Urinary bladder (tissue), 4 donors: ENCODE measurements around the gene ZBTB48. TPM values are rescaled to one million over a fixed set of nuclear protein-coding genes. Genes with fewer than 3 reads are reported as not detected.

ENCODE experiments used
- DNase-seq: peaks from one replicate; pipeline ENCODE4 v3.0.0-alpha.2; 2015; ENCODE audit errors: extremely low spot score
- H3K27ac ChIP-seq: one replicate; pipeline ENCODE4 v1.5.1; 2013; ENCODE audit warnings: low read depth, mild to moderate bottlenecking, moderate library complexity
- H3K36me3 ChIP-seq: one replicate; pipeline ENCODE4 v1.6.1; 2013; ENCODE audit warnings: mild to moderate bottlenecking, moderate library complexity; ENCODE audit not compliant: insufficient read depth
- H3K4me1 ChIP-seq: one replicate; pipeline ENCODE4 v1.6.1; 2013; ENCODE audit warnings: mild to moderate bottlenecking, moderate library complexity; ENCODE audit not compliant: insufficient read depth
- H3K4me3 ChIP-seq: one replicate; pipeline ENCODE4 v1.5.1; 2013; ENCODE audit warnings: low read depth, low read length
- whole genome bisulfite sequencing: extraction: QIAGEN DNeasy Blood & Tissue Kit; methylation state at CpG from one replicate; pipeline ENCODE4 v1.1.7; 2013; 5-methylcytosine and 5-hydroxymethylcytosine counted together
- polyA plus RNA-seq: library from polyadenylated mRNA; stranded (reverse); fragments of 200-250 nt; gene quantifications from one replicate; pipeline ENCODE4 v1.2.3, GENCODE V29; 2013
- total RNA-seq: library from RNA; depleted of rRNA; stranded (reverse); fragments of >200 nt; gene quantifications from one replicate; pipeline ENCODE4 v1.2.3, GENCODE V29; 2014
- donor health status: healthy with polysubstance abuse.
- donor health status: healthy.

The ZBTB48 gene
- total RNA-seq, result 19.6 TPM
- 32.2 TPM for polyA plus RNA-seq

- H3K27ac ChIP-seq, result peak within 1 kb of the TSS; percentile 91
- H3K4me1 ChIP-seq, result peaks cover 2% of the 10 kb centered on the region
- WGBS, result 11% methylated on average over 58 of the region's 58 CpGs
- DNase-seq, result peak; percentile 95
- H3K4me3 ChIP-seq, result peak within 1 kb of the TSS; percentile 72
- H3K36me3 ChIP-seq, result no peaks in the 10 kb centered on the region
These were observed at the start of gene ZBTB48 for GRCh38 chr1:6579374-6580118. Gene ZBTB48, plus strand, starts transcription at chr1:6579994. Its CDS starts 616 bp downstream, at chr1:6580610.

- no peak overlapping the region for H3K4me3 ChIP-seq
- no peak for DNase-seq
- no peak overlapping the region for H3K27ac ChIP-seq
- H3K4me1 ChIP-seq, result no peaks in the 10 kb centered on the region
- H3K36me3 ChIP-seq, result peaks cover 3% of the 10 kb centered on the region
- WGBS, result 97% methylated on average over 13 of the region's 13 CpGs
These were observed 49.2 kb upstream of the ZBTB48 start for GRCh38 chr1:6530504-6531160.

DNA sequence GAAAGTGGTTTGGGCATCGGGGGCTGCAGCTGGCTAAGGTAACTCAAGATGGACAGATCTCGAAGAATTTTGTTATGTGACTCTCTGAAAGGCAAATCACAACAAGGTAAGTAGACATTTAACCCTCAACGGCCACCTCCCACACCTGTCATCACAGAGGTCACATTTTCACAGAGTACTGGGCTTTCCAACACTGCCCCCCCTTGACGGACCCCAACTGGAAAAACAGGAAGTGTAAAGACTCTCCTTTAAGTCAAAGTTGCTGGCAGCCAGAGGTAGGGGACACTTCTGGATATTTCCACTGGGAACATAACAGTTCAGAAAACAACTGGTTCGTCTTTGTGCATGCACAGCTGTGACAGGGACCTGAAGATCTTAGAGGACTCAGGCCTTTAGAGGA is 47.8 kb upstream of the ZBTB48 start:
- DNase-seq, result no peak
- peaks cover 3% of the 10 kb centered on the region for H3K36me3 ChIP-seq
- 90% methylated on average over 5 of the region's 5 CpGs for WGBS

GRCh38 chr1:6534248-6534822 is 45.5 kb upstream of the ZBTB48 start:
- Histone ChIP-seq H3K4me1 (no peaks in the 10 kb centered on the region), H3K36me3 (peaks cover 3% of the 10 kb centered on the region), H3K4me3 (no peak overlapping the region), H3K27ac (no peak overlapping the region)
- DNase-seq, result no peak
- WGBS, result 89% methylated on average over 8 of the region's 8 CpGs

More for the DNA sequence above, 47.8 kb upstream of the ZBTB48 start:
- H3K27ac ChIP-seq, result no peak overlapping the region
- H3K4me1 ChIP-seq, result no peaks in the 10 kb centered on the region
- H3K4me3 ChIP-seq, result no peak overlapping the region

- 92% methylated on average over 4 of the region's 4 CpGs for WGBS
- no peak for DNase-seq
- H3K36me3 ChIP-seq, result peaks cover 3% of the 10 kb centered on the region
These were observed 44.6 kb upstream of the ZBTB48 start for GRCh38 chr1:6535214-6535613.

DNA sequence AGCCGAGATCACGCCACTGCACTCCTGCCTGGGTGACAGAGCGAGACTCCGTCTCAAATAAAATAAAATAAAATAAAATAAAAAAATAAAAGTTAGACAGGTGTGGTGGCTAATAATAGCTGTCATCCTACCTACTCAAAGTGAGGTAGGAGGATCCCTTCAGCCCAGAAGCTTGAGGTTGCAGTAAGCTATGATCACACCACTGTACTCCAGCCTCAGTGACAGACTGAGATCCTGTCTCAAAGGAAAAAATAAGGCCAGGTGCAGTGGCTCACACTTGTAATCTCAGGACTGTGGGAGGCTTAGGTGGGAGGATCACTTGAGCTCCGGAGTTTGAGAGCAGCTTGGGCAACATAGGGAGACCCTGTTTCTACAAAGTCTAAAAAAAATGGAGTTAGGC is 43.5 kb upstream of the ZBTB48 start:
- Histone ChIP-seq H3K36me3 (peaks cover 3% of the 10 kb centered on the region), H3K4me1 (no peaks in the 10 kb centered on the region), H3K4me3 (no peak overlapping the region), H3K27ac (no peak overlapping the region)
- WGBS, result 91% methylated on average over 5 of the region's 5 CpGs
- no peak for DNase-seq

More at GRCh38 chr1:6535214-6535613, 44.6 kb upstream of the ZBTB48 start:
- Histone ChIP-seq H3K27ac (no peak overlapping the region), H3K4me3 (no peak overlapping the region), H3K4me1 (no peaks in the 10 kb centered on the region)

- 60% methylated on average over 3 of the region's 3 CpGs for WGBS
- DNase-seq, result no peak
- H3K27ac ChIP-seq, result no peak overlapping the region
- no peak overlapping the region for H3K4me3 ChIP-seq
- H3K4me1 ChIP-seq, result no peaks in the 10 kb centered on the region
- no peaks in the 10 kb centered on the region for H3K36me3 ChIP-seq
These were observed 40.8 kb upstream of the ZBTB48 start for GRCh38 chr1:6538956-6539355.

DNA sequence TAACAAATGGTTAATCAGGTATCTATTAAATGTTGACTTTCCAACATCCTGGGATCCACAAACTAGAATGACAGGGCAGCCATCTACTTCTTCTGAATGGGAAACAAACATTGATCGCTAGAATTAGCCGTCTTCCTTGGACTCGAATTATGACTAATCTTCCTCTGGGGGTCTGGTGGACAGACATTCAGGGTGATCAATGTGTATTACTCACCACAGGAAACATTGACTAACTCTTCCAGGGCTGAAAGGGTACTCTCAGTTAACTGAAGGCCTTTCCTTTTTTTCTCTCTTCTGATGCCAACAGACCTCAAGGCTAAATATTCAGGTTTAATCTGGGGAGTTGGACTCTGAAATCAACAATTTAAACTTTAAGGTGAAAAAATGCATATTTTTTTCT is 35.0 kb upstream of the ZBTB48 start:
- no peak overlapping the region for H3K4me3 ChIP-seq
- H3K36me3 ChIP-seq, result no peaks in the 10 kb centered on the region
- no peaks in the 10 kb centered on the region for H3K4me1 ChIP-seq
- WGBS, result 82% methylated on average over 3 of the region's 3 CpGs
- DNase-seq, result no peak
- no peak overlapping the region for H3K27ac ChIP-seq

DNA sequence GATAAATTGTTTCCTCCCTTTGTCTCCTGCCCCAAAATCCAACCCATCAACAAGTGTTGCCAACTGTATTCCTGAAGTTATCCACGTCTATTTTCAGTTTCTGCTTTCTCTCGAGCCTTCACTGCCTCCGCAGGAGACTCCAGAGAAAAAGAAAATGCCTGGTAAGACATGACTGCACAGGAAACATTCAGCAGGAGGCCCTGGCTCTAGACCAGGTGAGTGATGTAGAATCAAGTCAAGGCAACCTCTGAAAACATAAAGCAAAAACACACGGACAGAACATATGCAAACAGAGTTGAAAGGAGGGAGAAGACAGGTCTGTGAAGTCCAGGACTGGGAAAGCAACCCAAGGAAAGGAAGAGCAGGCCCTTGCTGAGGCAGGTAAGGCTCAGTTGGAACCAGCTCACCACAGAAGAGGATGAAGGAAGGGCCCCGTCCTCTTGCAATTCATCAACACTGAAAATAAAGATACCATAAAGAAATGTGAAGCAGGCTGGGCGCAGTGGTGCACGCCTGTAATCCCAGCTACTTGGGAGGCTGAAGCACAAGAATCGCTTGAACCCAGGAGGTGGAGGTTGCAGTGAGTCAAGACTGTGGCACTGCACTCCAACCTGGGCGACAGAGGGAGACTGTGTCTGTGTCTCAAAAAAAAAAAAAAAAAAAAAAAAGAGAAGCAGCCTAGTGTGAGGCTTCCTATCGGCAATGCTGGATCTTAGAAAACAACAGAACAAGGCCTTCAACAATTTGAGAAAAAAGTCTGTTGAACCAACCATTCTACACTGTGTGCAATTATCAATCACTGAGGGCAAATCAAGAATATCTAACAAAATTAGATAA is 34.3 kb upstream of the ZBTB48 start:
- Histone ChIP-seq H3K4me1 (no peaks in the 10 kb centered on the region), H3K4me3 (no peak overlapping the region), H3K36me3 (peaks cover 2% of the 10 kb centered on the region), H3K27ac (no peak overlapping the region)
- 73% methylated on average over 10 of the region's 10 CpGs for WGBS
- no peak for DNase-seq

GRCh38 chr1:6546326-6546725 is 33.5 kb upstream of the ZBTB48 start:
- Histone ChIP-seq H3K36me3 (peaks cover 2% of the 10 kb centered on the region), H3K4me3 (no peak overlapping the region), H3K27ac (no peak overlapping the region), H3K4me1 (no peaks in the 10 kb centered on the region)
- DNase-seq, result no peak
- WGBS, result 71% methylated on average over 5 of the region's 5 CpGs

DNA sequence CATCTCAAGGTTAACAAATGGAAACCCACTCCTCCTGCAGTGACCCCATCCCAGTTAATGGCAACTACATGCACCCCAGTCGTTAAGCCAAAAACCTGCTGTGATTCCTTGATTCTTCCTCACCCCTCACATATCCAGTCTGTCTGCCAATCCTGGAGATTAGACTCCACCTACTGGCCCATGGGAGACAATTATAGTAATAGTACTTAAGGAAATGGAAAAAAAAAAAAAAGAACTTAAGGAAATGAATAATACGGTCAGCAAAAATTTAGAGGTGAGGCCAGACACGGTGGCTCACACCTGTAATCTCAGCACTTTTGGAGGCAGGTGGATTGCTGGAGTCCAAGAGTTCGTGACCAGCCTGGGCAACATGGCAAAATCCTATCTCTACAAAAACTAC is 32.5 kb upstream of the ZBTB48 start:
- DNase-seq, result no peak
- H3K27ac ChIP-seq, result no peak overlapping the region
- 72% methylated on average over 4 of the region's 4 CpGs for WGBS
- H3K36me3 ChIP-seq, result peaks cover 2% of the 10 kb centered on the region
- H3K4me3 ChIP-seq, result no peak overlapping the region
- H3K4me1 ChIP-seq, result no peaks in the 10 kb centered on the region

DNA sequence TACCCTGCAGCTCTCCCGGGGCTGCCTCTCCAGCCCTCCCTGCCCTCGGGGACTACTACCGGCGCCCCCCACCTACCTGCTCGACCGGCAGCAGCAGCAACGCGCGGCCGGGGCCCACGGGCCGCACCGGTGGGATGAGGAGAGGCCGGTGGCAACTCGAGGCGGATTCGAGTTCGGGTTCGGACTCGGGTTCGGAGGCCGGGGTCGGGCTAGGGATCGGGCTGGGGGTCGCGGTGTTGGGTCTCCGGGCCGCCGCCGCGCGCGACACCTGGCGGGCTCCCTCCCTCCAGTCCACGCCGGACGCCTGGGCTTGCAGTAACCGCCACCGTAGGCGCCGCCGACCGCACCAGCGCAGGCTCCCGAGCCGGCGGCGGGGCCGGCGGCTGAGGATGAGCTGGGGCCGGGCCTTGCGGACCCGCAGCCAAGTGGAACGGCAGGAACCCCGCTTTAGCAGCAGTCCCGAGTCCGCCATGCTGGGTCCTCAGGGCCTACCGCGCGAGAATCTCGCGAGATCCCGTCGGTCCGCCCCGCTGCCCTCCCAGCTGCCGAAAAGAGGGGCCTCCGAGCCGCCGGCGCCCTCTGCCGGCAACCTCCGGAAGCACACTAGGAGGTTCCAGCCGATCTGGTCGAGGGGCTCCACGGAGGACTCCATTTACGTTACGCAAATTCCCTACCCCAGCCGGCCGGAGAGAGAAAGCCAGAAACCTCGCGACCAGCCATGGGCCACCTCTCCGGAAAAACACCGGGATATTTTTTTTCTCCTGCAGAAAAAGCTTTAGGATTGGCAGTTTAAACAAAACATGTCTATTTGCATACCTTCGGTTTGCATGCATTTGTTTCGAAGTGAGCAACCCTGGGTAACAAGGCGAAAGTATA is 25.5 kb upstream of the ZBTB48 start, which contains the start of gene NOL9:
Gene NOL9, minus strand, starts transcription at position 483 of the 876 bp plus-strand sequence. Its CDS starts 11 bp downstream, at position 472.
- peak within 1 kb of the TSS; percentile 42 for H3K27ac ChIP-seq
- peaks cover 2% of the 10 kb centered on the region for H3K36me3 ChIP-seq
- peak; percentile 72 for DNase-seq
- 2% methylated on average over 87 of the region's 87 CpGs for WGBS
- peak within 1 kb of the TSS; percentile 80 for H3K4me3 ChIP-seq
- no peaks in the 10 kb centered on the region for H3K4me1 ChIP-seq
